HEK293 (cell line): ENCODE measurements around the gene ERF.
A peak's percentile ranks its signal among the peaks of the same experiment; 100 is the strongest.

Experiments
- REST ChIP-seq: fragments of 450-650 bp; formaldehyde crosslinking; IDR thresholded peaks from 2 replicates; pipeline ENCODE4 v1.5.1; 2016; ENCODE audit warnings: missing biosample characterization, missing genetic modification characterization
- SALL2 ChIP-seq: fragments of 450-650 bp; formaldehyde crosslinking; IDR thresholded peaks from 2 replicates; pipeline ENCODE4 v1.5.0; 2017; ENCODE audit warnings: missing biosample characterization, mild to moderate bottlenecking, missing genetic modification characterization, borderline replicate concordance
- SCRT1 ChIP-seq: fragments of 450-650 bp; formaldehyde crosslinking; IDR thresholded peaks from 2 replicates; pipeline ENCODE4 v1.5.1; 2016; ENCODE audit warnings: missing biosample characterization, missing genetic modification characterization, borderline replicate concordance
- SP7 ChIP-seq: fragments of 450-650 bp; formaldehyde crosslinking; IDR thresholded peaks from 2 replicates; pipeline ENCODE4 v1.5.1; 2016; ENCODE audit warnings: missing biosample characterization, missing genetic modification characterization
- WT1 ChIP-seq: fragments of 450-650 bp; formaldehyde crosslinking; IDR thresholded peaks from 2 replicates; pipeline ENCODE4 v1.5.1; 2016; ENCODE audit warnings: missing biosample characterization, missing genetic modification characterization
- ZBTB21 ChIP-seq: fragments of 450-650 bp; formaldehyde crosslinking; IDR thresholded peaks from 2 replicates; pipeline ENCODE4 v1.5.1; 2017; ENCODE audit warnings: missing biosample characterization, missing genetic modification characterization
- ZFP37 ChIP-seq: fragments of 450-650 bp; formaldehyde crosslinking; IDR thresholded peaks from 2 replicates; pipeline ENCODE4 v1.5.1; 2016; ENCODE audit warnings: missing biosample characterization, missing genetic modification characterization
- ZFP41 ChIP-seq: fragments of 450-650 bp; formaldehyde crosslinking; IDR thresholded peaks from 2 replicates; pipeline ENCODE4 v1.5.1; 2016; ENCODE audit warnings: missing biosample characterization, missing genetic modification characterization, borderline replicate concordance
- ZNF114 ChIP-seq: fragments of 450-650 bp; formaldehyde crosslinking; IDR thresholded peaks from 2 replicates; pipeline ENCODE4 v1.5.0; 2017; ENCODE audit warnings: missing biosample characterization, missing genetic modification characterization
- ZNF133 ChIP-seq: fragments of 450-650 bp; formaldehyde crosslinking; IDR thresholded peaks from 2 replicates; pipeline ENCODE4 v1.5.1; 2016; ENCODE audit warnings: missing biosample characterization, missing genetic modification characterization
- ZNF155 ChIP-seq: fragments of 450-650 bp; formaldehyde crosslinking; IDR thresholded peaks from 2 replicates; pipeline ENCODE4 v1.5.1; 2016; ENCODE audit warnings: missing biosample characterization, missing genetic modification characterization
- ZNF175 ChIP-seq: fragments of 450-650 bp; formaldehyde crosslinking; IDR thresholded peaks from 2 replicates; pipeline ENCODE4 v1.5.1; 2016; ENCODE audit warnings: missing biosample characterization, missing genetic modification characterization
- ZNF18 ChIP-seq: fragments of 450-650 bp; formaldehyde crosslinking; IDR thresholded peaks from 2 replicates; pipeline ENCODE4 v1.5.1; 2016; ENCODE audit warnings: missing biosample characterization, missing genetic modification characterization
- ZNF274 ChIP-seq, 2 experiments: fragments of 200-500 bp in 1 of 2; fragments of 450-650 bp in 1 of 2; sonication (Bioruptor generic) in 1 of 2; formaldehyde crosslinking in 1 of 2; IDR thresholded peaks; 2 replicates each; pipeline versions ENCODE4 v1.5.1 to v1.6.1; 2014 to 2016; ENCODE audit warnings: borderline replicate concordance in 1 of 2, inconsistent platforms in 1 of 2, low read length in 1 of 2, missing biosample characterization in 1 of 2, missing genetic modification characterization in 1 of 2
- ZNF391 ChIP-seq: fragments of 450-650 bp; formaldehyde crosslinking; IDR thresholded peaks from 2 replicates; pipeline ENCODE4 v1.5.1; 2016; ENCODE audit warnings: low read depth, missing biosample characterization, missing genetic modification characterization, borderline replicate concordance
- ZNF549 ChIP-seq: fragments of 450-650 bp; IDR thresholded peaks from 2 replicates; pipeline ENCODE4 v1.5.1; 2018; ENCODE audit warnings: missing biosample characterization, missing genetic modification characterization, mild to moderate bottlenecking, inconsistent platforms, moderate library complexity
- ZNF560 ChIP-seq: fragments of 450-650 bp; formaldehyde crosslinking; IDR thresholded peaks from 2 replicates; pipeline ENCODE4 v1.5.1; 2017; ENCODE audit warnings: missing biosample characterization, missing genetic modification characterization, borderline replicate concordance
- ZNF645 ChIP-seq: fragments of 450-650 bp; formaldehyde crosslinking; IDR thresholded peaks from 2 replicates; pipeline ENCODE4; 2016; ENCODE audit warnings: missing biosample characterization, missing genetic modification characterization
- ZNF658 ChIP-seq: fragments of 450-650 bp; formaldehyde crosslinking; IDR thresholded peaks from 2 replicates; pipeline ENCODE4; 2016; ENCODE audit warnings: missing biosample characterization, missing genetic modification characterization
- TF ChIP-seq, protein P1 (sequence below): fragments of 450-650 bp; formaldehyde crosslinking; IDR thresholded peaks from 2 replicates; pipeline ENCODE4 v1.5.1; 2016; ENCODE audit warnings: missing biosample characterization, missing genetic modification characterization
- TF ChIP-seq, protein P2 (sequence below): fragments of 450-650 bp; formaldehyde crosslinking; IDR thresholded peaks from 2 replicates; pipeline ENCODE4 v1.5.1; 2016; ENCODE audit warnings: missing biosample characterization, missing genetic modification characterization, borderline replicate concordance
- TF ChIP-seq, protein P3 (sequence below): fragments of 450-650 bp; IDR thresholded peaks from 2 replicates; pipeline ENCODE4 v1.5.1; 2018; ENCODE audit warnings: missing biosample characterization, mild to moderate bottlenecking, missing genetic modification characterization

The ERF gene

DNA sequence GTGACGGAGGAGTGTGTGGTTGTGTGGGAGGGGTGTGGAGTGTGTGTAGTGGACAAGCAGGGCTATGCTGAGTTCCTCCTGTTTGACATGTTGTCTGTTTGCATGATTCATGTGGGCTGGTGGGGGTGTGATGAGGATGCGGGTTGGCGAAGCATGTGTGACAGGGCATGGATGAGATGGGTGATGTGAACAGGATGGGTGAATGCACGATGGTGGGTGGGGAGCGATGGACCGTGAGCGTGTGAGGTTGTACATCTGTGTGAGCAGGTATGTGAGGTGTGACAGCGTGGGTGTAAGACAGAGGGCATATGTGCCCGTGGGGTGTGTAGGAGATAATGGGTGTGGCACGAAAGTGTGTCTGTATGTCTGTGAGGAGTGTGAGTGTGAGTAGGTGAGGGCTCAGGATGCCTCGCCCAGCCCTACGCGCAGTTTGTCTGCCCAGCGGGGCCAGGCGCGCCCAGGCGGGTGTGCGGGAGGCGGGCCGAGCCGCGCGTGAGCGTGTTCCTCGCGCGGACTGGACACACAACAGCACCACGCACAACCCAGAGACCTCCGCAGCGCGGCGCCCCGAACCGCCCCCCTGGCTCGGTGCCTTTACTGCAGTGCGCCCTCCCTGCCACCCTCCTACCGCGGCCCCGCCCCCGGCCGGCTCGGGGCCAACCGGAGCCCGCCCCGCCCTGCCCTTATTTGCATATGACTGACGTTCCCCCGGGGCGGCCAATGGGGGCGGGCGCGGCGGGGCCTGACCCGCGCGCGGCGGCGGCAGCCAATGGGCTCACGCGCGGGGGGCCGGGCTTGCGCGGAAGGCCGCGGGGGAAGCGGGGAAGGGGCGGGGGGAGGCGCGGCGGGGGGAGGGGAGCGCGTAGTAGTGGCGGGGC is 28.5 kb upstream of the ERF start (continued):
- no peak for TF ChIP-seq ZNF274 (IDR thresholded peaks at IDR 0.05; ENCODE audit: low read length)
- no peak for TF ChIP-seq ZNF274 (tag by site-specific recombination; IDR thresholded peaks at IDR 0.05; ENCODE audit: borderline replicate concordance)
- peak; percentile 90 for TF ChIP-seq ZNF391 (tag by site-specific recombination)
- TF ChIP-seq ZNF658 (tag by site-specific recombination), result no peak
- no peak for TF ChIP-seq ZNF560 (tag by site-specific recombination)
- TF ChIP-seq ZNF155 (tag by site-specific recombination), result no peak
- peak; percentile 65; the same call in 1 of the 2 replicates for TF ChIP-seq ZBTB21 (tag by site-specific recombination)
- TF ChIP-seq ZNF175, result 0 out of 2 replicates have a peak, but pooled peaks have one; percentile 6
- TF ChIP-seq, protein P1, sequence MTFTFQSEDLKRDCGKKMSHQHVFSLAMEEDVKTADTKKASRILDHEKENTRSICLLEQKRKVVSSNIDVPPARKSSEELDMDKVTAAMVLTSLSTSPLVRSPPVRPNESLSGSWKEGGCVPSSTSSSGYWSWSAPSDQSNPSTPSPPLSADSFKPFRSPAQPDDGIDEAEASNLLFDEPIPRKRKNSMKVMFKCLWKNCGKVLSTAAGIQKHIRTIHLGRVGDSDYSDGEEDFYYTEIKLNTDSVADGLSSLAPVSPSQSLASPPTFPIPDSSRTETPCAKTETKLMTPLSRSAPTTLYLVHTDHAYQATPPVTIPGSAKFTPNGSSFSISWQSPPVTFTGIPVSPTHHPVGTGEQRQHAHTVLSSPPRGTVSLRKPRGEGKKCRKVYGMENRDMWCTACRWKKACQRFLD, result no peak
- TF ChIP-seq, protein P2, sequence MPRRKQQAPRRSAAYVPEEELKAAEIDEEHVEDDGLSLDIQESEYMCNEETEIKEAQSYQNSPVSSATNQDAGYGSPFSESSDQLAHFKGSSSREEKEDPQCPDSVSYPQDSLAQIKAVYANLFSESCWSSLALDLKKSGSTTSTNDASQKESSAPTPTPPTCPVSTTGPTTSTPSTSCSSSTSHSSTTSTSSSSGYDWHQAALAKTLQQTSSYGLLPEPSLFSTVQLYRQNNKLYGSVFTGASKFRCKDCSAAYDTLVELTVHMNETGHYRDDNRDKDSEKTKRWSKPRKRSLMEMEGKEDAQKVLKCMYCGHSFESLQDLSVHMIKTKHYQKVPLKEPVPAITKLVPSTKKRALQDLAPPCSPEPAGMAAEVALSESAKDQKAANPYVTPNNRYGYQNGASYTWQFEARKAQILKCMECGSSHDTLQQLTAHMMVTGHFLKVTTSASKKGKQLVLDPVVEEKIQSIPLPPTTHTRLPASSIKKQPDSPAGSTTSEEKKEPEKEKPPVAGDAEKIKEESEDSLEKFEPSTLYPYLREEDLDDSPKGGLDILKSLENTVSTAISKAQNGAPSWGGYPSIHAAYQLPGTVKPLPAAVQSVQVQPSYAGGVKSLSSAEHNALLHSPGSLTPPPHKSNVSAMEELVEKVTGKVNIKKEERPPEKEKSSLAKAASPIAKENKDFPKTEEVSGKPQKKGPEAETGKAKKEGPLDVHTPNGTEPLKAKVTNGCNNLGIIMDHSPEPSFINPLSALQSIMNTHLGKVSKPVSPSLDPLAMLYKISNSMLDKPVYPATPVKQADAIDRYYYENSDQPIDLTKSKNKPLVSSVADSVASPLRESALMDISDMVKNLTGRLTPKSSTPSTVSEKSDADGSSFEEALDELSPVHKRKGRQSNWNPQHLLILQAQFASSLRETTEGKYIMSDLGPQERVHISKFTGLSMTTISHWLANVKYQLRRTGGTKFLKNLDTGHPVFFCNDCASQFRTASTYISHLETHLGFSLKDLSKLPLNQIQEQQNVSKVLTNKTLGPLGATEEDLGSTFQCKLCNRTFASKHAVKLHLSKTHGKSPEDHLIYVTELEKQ (tag by site-specific recombination), result peak; percentile 88
- no peak for TF ChIP-seq ZNF549
- peak; percentile 47; the same call in 1 of the 2 replicates for TF ChIP-seq ZNF133
- peak; percentile 81; the same call in 1 of the 2 replicates for TF ChIP-seq ZFP37 (tag by site-specific recombination)
- no peak for TF ChIP-seq ZFP41 (tag by site-specific recombination)
- peak; percentile 79; the same call in 1 of the 2 replicates for TF ChIP-seq ZNF645
- TF ChIP-seq, protein P3, sequence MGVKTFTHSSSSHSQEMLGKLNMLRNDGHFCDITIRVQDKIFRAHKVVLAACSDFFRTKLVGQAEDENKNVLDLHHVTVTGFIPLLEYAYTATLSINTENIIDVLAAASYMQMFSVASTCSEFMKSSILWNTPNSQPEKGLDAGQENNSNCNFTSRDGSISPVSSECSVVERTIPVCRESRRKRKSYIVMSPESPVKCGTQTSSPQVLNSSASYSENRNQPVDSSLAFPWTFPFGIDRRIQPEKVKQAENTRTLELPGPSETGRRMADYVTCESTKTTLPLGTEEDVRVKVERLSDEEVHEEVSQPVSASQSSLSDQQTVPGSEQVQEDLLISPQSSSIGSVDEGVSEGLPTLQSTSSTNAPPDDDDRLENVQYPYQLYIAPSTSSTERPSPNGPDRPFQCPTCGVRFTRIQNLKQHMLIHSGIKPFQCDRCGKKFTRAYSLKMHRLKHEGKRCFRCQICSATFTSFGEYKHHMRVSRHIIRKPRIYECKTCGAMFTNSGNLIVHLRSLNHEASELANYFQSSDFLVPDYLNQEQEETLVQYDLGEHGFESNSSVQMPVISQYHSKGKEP (tag by site-specific recombination), result no peak
- peak; percentile 89 for TF ChIP-seq SP7 (tag by site-specific recombination)
- TF ChIP-seq SCRT1 (tag by site-specific recombination), result no peak
- 0 out of 2 replicates have a peak, but pooled peaks have one; percentile 20 for TF ChIP-seq SALL2 (tag by site-specific recombination)
- no peak; the same call in 1 of the 2 replicates for TF ChIP-seq REST
- peak; percentile 97 for TF ChIP-seq ZNF18 (tag by site-specific recombination)
- no peak for TF ChIP-seq ZNF114
- peak; percentile 39; the same call in 1 of the 2 replicates for TF ChIP-seq WT1
